GM23338 (cell line): ENCODE results near the gene AKT2.

Experiments
- CREB1 ChIP-seq: fragments of 250-450 bp; sonication (Bioruptor Pico); IDR thresholded peaks from 2 replicates; pipeline ENCODE4 v1.5.0; 2020; ENCODE audit warnings: low read depth, mild to moderate bottlenecking, moderate library complexity
- CTCF ChIP-seq, 2 experiments: fragments of 200-600 bp in 1 of 2; sonication (generic) in 1 of 2; conservative IDR thresholded peaks; 2 replicates each; pipeline versions ENCODE4 v1.5.1 to v1.6.1; 2016 to 2017; ENCODE audit warnings: antibody characterized with exemption in 2 of 2, low read depth in 2 of 2, mild to moderate bottlenecking in 2 of 2, moderate library complexity in 1 of 2
- ETS1 ChIP-seq: IDR thresholded peaks from 2 replicates; pipeline ENCODE4 v1.6.1; 2016; ENCODE audit warnings: antibody characterized with exemption
- EZH2 ChIP-seq: fragments of 200-600 bp; sonication (generic); IDR thresholded peaks from one replicate; pipeline ENCODE4 v1.8.0; 2017; ENCODE audit warnings: antibody characterized with exemption, mild to moderate bottlenecking, low read depth; ENCODE audit not compliant: unreplicated experiment
- EZH2phosphoT487 ChIP-seq: fragments of 200-600 bp; sonication (generic); IDR thresholded peaks from one replicate; pipeline ENCODE4 v1.8.1; 2018; ENCODE audit warnings: antibody characterized with exemption; ENCODE audit not compliant: unreplicated experiment
- JUNB ChIP-seq: IDR thresholded peaks from one replicate; pipeline ENCODE4 v1.6.1; 2016; ENCODE audit warnings: antibody characterized with exemption; ENCODE audit not compliant: unreplicated experiment
- NANOG ChIP-seq: IDR thresholded peaks from 2 replicates; pipeline ENCODE4 v1.6.1; 2016; ENCODE audit warnings: antibody characterized with exemption, borderline replicate concordance
- POLR2AphosphoS5 ChIP-seq: IDR thresholded peaks from 2 replicates; pipeline ENCODE4 v1.6.1; 2016; ENCODE audit warnings: antibody characterized with exemption, low read depth
- STAT1 ChIP-seq: IDR thresholded peaks from one replicate; pipeline ENCODE4 v1.6.1; 2016; ENCODE audit warnings: antibody characterized with exemption; ENCODE audit not compliant: unreplicated experiment
- ZNF114 ChIP-seq: fragments of 250-450 bp; sonication (Bioruptor Pico); IDR thresholded peaks from 2 replicates; pipeline ENCODE4 v1.5.0; 2020; ENCODE audit warnings: mild to moderate bottlenecking, moderate library complexity
- ZNF331 ChIP-seq: fragments of 250-450 bp; sonication (Bioruptor Pico); IDR thresholded peaks from 2 replicates; pipeline ENCODE4 v1.5.0; 2020; ENCODE audit warnings: low read depth, mild to moderate bottlenecking, moderate library complexity
- ZNF462 ChIP-seq: fragments of 250-450 bp; sonication (Bioruptor Pico); IDR thresholded peaks from 2 replicates; pipeline ENCODE4 v1.5.0; 2020; ENCODE audit warnings: mild to moderate bottlenecking, moderate library complexity
- TF ChIP-seq, protein P1 (sequence below): IDR thresholded peaks from one replicate; pipeline ENCODE4 v1.6.1; 2018; ENCODE audit warnings: antibody characterized with exemption; ENCODE audit not compliant: unreplicated experiment

DNA sequence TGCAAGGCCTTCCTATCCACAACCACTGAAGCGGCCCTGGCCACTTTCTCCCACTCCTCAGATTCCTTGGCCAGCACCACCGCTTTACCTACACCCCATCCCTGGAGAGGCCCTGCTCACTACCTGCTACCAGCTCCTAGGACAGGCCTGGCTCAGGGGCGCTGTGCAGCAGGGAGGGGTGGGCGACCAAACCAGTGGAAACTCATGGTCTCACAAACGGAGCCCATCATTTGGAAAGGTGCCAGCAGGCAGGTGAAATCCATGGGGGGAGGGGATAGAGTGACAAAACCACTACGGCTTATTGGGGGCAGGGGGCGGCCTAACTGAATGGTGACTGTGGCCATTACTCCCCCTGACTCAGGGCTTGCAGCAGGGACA, 35.4 kb upstream of the AKT2 start:
- TF ChIP-seq POLR2AphosphoS5 (no peak), CTCF (conservative IDR thresholded peaks at IDR 0.05; ENCODE audit: low read depth in 2 of 2) (no peak), EZH2phosphoT487 (no peak), EZH2 (no peak), STAT1 (no peak), ETS1 (no peak), CREB1 (CRISPR knock-in tag) (no peak), NANOG (no peak), ZNF331 (no peak), JUNB (no peak), ZNF114 (CRISPR knock-in tag) (no peak), ZNF462 (CRISPR knock-in tag) (no peak)
- TF ChIP-seq, protein P1, sequence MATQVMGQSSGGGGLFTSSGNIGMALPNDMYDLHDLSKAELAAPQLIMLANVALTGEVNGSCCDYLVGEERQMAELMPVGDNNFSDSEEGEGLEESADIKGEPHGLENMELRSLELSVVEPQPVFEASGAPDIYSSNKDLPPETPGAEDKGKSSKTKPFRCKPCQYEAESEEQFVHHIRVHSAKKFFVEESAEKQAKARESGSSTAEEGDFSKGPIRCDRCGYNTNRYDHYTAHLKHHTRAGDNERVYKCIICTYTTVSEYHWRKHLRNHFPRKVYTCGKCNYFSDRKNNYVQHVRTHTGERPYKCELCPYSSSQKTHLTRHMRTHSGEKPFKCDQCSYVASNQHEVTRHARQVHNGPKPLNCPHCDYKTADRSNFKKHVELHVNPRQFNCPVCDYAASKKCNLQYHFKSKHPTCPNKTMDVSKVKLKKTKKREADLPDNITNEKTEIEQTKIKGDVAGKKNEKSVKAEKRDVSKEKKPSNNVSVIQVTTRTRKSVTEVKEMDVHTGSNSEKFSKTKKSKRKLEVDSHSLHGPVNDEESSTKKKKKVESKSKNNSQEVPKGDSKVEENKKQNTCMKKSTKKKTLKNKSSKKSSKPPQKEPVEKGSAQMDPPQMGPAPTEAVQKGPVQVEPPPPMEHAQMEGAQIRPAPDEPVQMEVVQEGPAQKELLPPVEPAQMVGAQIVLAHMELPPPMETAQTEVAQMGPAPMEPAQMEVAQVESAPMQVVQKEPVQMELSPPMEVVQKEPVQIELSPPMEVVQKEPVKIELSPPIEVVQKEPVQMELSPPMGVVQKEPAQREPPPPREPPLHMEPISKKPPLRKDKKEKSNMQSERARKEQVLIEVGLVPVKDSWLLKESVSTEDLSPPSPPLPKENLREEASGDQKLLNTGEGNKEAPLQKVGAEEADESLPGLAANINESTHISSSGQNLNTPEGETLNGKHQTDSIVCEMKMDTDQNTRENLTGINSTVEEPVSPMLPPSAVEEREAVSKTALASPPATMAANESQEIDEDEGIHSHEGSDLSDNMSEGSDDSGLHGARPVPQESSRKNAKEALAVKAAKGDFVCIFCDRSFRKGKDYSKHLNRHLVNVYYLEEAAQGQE = no peak
